ENCODE results near the gene SPACA5.
"Not testable (repeated sequence)": the region's sequence is repeated elsewhere in the genome, so short reads cannot be mapped to it uniquely, and the experiment has no call there.

Gene SPACA5

DNA sequence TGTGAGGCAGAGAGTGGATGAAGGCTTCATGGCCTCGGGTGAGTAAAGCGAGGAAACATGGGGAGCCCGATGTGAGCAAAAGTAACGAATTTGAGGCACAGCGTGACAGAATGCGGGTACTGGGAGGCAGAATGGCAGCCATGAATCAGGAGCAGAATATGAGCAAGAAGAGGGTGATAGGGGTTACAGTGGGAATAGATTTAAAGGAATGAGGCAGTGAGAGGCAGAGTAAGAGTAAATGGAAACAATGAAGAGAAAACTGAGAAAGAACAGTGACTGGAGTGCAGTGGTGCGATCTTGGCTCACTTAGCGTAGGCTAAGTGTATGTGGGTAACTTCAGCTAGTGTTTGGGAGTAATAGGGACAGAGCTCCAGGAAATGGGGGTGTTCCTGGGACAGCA, at the start of gene SPACA5:
Gene SPACA5, plus strand, starts transcription at position 301 of the 400 bp plus-strand sequence. CDS start 815 bp downstream, outside the sequence.
- DNase-seq, result not testable (repeated sequence)

DNA sequence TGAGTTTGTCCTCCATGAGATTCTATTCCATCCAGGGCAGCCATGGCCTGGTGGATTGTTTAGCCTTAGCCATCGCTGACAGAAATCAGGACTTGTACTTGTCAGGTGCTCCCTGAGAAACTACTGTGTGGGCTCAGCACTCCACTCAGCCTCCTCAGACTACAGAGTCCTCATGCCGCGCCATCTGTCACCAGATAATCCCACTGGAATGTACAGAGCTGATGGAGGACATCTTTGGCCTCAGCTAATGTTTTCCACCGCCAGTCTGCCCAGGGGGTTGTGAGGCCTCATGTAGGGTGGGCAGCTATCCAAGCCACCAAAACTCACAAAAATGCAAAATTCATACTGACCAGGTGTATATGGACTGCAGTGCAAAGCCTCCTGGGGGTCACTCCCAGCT, 48.6 kb upstream of the SPACA5 start:
- not testable (repeated sequence) for DNase-seq

DNA sequence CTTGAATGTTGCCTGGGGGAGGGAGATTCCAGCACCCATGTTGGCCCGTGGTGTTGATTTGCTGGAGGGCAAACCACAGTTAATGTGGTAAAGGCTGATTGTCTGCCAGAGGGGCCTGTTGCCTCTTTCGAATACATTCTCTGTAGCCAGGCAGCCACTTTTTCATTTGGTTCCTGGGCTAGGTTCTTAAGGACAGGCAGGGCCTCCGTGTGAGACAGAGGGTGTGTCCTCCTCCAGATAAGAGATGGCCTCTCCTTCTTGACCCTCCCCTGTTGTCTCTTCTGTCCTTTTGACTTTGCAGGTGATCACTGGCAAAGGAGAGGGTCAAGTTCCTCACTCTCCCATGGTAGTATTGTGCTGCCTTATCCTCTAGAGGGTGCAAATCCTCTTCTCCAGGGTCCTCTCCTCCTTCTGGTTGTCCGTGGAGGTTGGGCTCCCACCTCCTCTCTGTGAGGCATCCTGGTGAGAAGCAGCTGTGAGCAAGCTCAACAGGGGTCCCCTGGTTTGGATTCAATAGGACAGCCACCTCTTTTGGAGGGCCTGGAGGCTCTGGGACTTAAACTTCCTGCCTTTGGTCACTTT, 47.9 kb upstream of the SPACA5 start:
- DNase-seq, result peak in 1 of 2 experiments; percentile 4

DNA sequence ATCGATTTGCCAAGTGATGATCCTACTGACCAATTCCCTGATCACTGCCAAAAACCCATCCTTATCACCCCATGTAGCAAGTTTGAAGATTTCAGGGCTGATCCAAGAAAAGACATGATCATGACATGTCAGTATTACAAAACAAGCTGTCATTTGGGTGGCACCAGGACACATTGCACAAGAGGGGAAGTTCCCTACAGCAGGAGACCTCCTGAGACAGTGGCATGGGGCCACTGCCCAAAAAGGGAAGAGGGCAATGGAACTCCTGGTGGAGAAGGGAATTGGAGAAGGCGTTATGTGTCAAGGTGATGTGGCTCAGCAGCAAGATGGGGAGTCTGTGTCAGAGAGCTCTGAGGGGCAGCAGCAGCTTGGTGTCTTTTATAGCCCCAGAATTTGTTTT, 46.4 kb upstream of the SPACA5 start:
- DNase-seq, result no peak

DNA sequence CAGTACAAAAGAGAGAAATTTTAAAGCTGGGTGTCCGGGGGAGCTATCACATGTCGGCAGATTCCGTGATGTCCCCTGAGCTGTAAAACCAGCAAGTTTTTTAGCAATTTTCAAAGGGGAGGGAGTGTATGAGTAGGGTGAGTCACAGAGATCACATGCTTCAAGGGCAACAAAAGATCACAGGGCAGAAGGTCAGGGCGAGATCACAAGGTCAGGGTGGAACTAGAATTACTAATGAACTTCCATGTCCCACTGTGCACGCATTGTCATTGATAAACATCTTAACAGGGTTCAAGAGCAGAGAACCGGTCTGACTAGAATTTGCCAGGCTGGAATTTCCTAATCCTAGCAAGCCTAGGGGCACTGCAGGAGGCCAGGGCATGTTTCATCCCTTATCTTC, 45.0 kb upstream of the SPACA5 start:
- DNase-seq, result not testable (repeated sequence)

DNA sequence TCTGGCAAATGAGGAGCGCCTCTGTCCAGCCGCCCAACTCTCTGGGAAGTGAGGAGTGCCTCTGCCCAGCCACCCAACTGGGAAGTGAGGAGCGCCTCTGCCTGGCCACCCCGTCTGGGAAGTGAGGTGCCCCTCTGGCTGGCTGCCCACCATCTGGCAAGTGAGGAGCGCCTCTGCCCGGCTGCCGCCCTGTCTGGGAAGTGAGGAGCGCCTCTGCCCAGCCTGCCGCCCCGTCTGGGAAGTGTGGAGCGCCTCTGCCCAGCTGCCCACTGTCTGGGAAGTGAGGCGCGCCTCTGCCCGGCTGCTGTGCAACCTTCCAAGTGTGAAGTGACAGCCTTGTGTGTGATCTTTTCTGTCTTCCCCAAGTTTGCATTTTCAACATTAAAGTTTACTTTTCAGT, 41.3 kb upstream of the SPACA5 start:
- DNase-seq, result not testable (repeated sequence)

DNA sequence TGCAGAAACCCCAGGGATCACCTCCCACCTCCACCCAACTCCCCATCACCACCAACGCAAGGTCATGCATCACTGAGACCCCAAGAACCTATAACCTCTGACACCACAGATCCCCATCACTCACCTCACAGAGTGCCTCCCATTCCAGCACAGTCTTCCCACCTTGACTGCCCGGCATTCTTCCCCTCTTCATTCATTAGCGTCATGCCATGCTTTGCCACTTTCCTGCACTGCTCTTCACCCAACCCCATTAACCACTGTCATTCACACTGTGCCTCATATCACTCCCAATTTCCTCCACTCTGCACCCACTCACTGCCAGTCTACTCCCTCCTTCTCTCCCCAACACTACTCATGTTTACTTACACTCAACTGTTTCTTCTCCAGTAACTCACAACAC, 33.6 kb upstream of the SPACA5 start:
- no peak for DNase-seq

DNA sequence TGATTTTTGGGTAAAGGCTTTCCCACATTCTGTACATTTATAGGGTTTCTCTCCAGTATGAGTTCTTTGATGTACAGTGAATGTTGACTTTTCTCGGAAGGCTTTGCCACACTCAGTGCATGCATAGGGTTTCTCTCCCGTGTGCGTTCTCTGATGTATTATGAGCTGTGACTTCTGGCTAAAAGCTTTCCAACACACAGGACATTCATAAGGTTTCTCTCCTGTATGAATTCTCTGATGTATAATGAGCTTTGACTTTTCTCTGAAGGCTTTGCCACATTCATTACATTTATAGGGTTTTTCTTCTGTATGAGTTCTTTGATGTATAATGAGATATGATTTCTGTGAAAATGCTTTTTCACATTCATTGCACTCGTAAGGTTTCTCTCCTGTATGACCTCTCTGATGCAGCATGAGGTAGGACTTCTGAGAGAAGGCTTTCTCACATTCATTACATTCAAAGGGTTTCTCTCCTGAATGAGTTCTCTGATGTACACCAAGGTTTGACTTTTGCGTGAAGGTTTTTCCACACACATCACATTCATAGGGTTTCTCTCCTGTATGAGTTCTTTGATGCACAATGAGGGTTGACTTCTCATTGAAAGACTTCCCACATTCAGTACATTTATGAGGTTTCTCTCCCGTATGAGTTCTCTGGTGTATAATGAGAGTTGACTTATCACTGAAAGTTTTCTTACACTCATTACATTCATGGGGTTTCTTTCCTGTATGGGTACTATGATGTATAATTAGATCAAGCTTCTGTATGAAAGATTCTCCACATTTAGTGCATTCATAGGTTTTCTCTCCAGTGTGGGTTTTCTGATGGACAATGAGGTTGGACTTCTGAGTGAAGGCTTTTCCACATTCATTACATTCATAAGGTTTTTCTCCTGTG, 30.3 kb upstream of the SPACA5 start:
- DNase-seq, result no peak

DNA sequence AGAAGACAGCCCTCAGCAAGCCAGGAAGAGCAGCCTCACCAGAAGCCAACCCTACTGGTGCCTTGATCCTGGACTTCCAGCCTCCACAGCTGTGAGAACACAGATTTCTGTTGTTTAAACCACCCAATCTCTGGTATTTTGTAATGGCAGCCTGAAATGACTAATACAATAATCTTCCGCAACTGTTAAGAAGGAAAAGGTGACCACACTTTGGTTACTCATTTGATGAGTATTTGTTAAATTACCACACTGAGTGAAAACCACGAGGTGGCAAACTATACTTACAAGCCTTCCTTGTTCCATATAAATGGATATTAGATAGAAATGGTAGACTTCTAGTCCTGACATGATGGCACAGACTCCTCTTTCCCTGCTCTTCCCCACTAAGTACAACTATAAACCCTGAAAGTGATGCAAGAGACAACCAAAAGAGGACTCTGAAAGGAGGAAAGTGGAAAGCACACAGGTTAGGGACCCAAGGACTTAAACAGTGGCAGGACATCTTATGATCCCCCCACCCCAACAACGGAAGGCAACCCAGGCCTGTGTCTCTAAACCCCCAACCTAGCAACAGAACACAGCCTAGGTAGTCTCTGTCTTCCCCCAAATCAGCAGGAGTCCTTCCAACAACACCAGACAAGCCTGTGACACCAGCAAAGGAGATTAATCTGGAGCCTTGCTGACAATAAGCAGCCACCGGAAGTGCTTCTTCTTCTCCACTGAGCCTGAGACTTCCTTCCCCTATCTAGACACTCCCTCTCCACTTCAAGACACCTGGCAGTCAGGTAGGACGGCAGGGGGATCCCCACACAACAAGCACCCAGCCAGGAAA, 15.3 kb upstream of the SPACA5 start:
- DNase-seq, result no peak

DNA sequence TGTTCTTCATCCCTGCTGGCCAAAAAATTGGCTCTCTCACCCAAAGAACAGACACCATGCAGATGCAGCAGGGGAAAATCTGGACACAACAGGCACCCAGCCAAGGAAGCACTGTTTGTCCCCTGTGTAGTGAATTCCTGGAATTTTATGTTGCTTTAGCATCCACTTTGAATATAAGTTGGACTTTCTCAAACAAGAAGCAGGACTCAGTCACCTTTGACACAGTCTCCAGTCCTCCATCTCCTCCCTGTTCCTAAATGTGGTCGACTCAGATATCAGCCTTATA, 14.8 kb upstream of the SPACA5 start:
- no peak for DNase-seq

DNA sequence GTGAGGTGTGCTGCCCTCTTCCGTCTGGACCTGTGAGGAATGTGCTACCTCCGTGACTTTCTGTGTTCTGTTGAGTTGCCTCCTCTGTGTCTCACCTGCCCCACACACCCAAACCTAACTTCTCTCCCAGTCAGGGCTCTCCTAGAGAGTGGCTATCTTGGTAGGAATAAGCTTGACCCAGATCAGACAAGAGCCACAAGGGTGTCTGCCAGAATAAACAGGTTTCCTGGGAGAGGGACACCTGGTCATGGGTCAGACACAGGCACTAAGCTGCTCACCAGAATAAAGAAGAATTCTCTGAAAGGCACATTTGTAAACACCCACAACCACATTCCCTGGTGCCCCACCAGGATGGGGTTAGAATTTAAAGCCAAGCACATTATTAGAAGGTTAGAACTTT, 14.1 kb upstream of the SPACA5 start:
- DNase-seq, result no peak

DNA sequence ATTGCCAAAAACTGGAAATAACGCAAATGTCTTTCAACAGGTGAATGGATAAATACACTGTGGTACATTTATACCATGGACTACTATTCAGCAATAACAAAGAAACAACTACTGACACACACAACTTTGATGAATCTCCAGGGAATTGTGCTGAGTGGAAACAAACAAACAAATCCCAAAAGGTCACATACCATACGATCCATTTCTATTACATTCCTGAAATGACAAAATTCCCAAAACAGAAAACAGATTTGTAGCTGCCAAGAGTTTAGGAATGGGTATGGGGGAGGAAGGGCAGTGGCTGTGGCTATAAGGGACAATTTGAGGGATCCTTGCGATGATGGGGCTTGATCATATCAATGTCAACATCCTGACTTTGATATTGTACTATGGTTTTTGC, 5.5 kb upstream of the SPACA5 start:
- DNase-seq, result no peak

DNA sequence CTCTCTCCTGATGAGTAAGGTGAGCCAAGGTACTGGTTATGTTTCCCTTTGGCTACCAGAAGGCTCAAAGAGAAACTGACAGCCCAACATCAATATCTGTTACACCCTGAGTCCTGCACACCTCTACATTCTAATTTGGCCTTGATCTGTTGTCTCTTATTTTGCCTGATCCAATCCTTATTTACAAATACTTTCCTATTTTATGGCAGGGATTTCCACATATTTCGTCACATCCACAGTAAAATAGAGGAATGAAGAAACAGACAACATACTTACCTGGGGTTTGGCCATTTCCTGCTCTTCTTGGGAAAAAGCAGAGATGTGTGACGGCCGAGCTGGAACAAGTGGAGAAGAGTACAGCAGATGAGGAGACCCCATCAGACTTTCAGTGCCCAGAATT, 4.5 kb upstream of the SPACA5 start:
- DNase-seq, result no peak

DNA sequence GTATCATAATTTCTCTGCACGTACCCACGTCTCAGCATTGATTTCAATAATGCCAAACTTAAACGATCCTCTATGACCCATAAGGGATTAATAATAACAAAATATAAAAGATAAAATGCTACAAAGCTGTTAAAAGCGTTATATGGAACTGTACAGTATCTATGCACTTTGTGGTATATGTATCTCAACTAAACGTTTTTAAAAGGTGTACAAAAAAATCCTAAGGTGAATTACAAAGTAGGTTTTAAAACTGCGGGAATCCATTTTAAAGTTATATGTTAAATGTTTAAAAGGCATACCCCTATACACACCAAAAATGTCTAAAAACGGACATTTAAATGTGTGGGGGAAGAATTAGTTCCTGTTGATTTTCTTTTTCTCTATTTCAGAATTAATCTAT, 3.9 kb upstream of the SPACA5 start:
- no peak for DNase-seq

DNA sequence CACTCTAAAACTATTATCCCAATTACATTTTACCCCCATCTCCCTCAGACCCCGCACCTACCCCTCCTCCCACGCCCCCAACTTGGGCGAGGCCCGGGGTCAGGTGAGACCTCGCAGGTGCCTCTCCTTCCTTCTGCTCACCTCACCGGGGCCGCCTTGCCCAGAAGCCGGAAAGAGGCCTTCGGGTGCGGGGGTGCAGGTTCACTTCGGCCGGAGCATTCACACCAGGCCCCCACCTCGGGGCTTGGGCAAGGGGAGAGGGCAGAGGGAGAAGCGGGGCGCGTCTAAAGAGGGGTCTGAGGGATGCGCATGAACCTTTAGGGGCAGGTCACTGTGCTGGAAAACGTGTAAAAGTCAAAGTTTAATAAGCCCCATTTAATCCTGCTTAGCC, 3.4 kb upstream of the SPACA5 start:
- no peak for DNase-seq

DNA sequence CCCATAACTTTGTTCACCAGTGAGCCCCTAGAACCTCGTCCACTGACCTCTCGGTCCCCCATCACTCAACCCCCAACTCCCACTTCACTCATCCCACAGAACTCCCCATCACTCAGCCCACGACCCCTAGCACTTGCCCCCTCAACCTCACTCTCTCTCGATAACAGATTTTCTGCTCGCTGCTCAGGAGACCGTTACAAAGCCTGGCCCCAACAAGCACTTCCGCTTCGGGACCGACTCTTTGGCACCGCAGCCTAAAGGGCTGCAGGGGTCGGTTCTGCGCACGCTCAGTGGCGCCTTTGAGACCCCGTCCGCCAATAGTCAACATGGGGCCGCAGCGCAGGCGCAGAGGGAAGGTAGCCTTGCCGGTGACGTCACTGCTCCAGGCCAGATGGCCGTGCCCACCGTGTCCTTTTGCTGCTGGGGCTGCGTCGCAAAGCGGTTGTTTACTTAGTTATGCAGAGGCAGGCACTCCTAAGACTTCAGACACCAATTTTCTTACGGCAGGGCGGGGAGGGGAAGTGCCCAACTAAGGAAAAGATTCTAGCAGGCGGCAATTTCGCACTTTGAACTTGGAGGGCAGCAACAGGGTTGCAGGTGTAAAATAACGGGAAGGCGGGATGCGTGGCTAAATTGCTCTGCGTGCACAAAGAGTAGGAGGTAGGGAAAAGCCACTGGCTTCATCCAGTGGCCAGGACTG, 2.9 kb upstream of the SPACA5 start, which contains the start of gene ZNF182:
Gene ZNF182, minus strand, starts transcription at position 232 of the 700 bp plus-strand sequence. CDS start 1,380 bp downstream, outside the sequence.
- peak; percentile 85 to 87 for DNase-seq

DNA sequence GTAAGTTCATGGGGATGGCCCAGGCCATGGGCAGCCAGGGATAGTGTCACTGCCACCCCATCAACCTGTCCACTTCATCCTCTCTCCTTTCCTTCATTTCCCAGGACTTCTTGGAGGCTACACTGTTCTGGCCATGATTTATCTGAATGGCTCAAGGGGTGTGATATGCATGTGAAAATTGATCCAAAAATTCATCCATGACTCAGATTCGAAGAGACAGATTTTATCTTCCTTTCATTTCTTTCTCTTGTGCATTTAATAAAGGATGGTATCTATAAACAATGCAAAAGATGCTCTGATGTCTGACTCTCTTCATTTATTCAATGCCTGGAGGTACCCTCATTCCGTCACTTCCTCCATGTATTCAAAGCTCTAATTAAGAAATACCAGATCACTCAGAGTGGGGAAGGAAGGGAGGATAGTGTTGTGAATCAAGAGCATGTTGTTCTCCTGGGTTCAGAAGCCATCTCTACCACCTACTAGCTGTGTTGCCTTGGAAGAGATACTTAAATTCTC, 2.7 kb downstream of the SPACA5 start:
- DNase-seq, result not testable (repeated sequence)

DNA sequence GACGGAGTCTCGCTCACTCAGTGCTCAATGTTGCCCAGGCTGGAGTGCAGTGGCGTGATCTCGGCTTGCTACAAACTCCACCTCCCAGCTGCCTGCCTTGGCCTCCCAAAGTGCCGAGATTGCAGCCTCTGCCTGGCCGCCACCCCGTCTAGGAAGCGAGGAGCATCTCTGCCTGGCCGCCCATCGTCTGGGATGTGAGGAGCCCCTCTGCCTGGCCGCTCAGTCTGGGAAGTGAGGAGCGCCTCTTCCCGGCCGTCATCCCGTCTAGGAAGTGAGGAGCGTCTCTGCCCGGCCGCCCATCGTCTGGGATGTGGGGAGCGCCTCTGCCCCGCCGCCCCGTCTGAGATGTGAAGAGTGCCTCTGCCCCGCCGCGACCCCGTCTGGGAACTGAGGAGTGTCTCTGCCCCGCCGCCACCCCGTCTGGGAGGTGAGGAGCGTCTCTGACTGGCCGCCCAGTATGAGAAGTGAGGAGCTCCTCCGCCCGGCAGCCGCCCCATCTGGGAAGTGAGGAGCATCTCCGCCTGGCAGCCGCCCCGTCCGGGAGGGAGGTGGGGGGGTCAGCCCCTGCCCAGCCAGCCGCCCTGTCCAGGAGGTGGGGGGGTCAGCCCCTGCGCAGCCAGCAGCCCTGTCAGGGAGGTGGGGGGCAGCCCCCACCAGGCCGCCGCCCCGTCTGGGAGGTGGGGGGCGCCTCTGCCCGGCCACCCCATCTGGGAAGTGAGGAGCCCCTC, 10.0 kb downstream of the SPACA5 start:
- DNase-seq, result not testable (repeated sequence)

DNA sequence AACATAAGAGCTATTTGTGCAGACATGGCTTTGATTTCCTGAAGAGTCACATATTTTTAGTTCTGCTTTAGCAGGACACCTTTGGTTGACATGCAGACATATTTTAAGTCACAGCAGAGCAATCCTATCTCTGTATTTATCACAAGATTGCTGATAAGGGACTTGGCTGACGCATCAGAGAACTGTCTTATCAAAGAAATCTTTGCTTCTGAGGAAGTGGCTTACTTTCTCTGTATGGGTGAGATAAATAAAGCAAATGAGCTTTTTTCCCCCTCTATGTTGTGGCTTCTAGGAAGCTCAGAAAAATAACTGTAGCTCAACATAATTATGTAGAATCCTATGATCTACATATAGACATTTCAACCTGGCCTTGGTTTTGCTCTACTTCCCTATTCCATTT, 13.1 kb downstream of the SPACA5 start:
- DNase-seq, result not testable (repeated sequence)

DNA sequence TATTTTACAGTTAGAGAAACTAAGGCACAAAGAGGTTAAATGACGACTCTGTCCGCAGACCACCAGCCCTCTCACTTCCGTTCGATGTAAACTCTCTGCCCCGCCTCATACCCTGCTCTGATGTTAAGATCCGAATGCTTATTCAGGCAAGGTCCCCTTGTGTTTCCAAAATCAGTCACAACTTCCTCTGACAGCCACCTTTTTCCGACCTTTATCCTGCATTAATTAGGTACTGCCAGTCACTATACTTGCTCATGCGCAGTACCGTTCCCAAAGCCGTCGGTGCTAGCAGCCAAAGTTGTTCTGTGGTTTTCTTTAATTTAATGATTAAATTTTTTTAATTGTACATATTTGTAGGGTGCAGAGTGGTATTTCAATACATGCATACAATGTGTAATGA, 13.7 kb downstream of the SPACA5 start:
- peak; percentile 9 to 18 for DNase-seq

DNA sequence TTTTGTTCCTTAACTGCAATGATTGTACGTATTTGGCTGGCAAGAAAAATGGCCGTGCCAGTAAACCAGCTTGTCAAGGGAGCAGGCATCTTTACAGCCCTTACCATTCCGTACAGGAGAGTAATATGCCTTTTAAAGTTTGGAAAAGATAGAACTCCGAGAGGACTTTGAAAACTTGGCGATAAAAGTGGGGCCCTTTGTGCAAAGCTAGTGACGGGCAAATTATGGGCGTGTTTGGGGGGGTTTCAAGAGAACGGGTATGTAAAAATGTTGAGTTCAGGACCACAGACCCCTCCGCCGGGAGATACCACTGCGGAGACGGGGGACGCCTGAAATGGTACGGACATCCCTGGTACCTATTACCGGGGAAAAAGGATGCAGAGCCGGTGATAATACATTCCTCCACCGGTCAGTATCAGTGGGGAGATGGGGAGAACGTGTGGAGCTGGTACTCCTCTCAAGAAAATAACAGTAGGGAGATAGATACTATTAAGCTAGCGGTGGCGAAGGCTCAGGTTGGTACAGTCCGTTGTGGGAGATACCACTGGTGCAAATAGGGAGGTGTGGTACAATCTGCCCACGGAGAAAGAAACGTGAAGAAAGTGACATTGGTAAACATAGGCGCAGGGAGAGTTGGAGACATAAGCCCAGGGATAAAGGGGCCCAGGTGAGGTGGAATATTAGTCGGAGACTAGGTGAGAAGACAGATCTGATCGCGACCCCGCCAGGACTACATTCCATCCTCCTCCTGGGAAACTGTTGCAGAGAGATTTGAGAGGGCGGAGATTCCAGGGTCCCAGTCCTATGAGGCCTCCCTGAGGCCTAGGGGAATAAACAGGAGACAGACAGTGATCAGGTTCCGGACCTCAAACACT, 14.5 kb downstream of the SPACA5 start:
- DNase-seq, result peak; percentile 74
